ENCODE measurements around the gene NUBP1.
"Not testable (repeated sequence)": the region's sequence is repeated elsewhere in the genome, so short reads cannot be mapped to it uniquely, and the experiment has no call there.

NUBP1 gene

GRCh38 chr16:10743610-10744369 lies at the start of gene NUBP1:
Gene NUBP1 (plus strand): TSS chr16:10743842. CDS start chr16:10743864, 22 bp downstream.
- peak; percentile 82 for DNase-seq

- no peak for DNase-seq
Observed at GRCh38 chr16:10693889-10694288, 49.8 kb upstream of the NUBP1 start.

GRCh38 chr16:10694306-10694705 lies 49.3 kb upstream of the NUBP1 start:
- DNase-seq: no peak

GRCh38 chr16:10694830-10695229 lies 48.8 kb upstream of the NUBP1 start, which contains the start of gene TEKT5:
Gene TEKT5 (minus strand): TSS chr16:10694930. CDS start chr16:10694873, 57 bp downstream.
- DNase-seq: no peak

GRCh38 chr16:10699756-10700155 lies 43.9 kb upstream of the NUBP1 start:
- DNase-seq: no peak

GRCh38 chr16:10708969-10709368 lies 34.7 kb upstream of the NUBP1 start:
- no peak for DNase-seq

GRCh38 chr16:10728003-10728887 lies 15.4 kb upstream of the NUBP1 start:
- DNase-seq: no peak

GRCh38 chr16:10729104-10730048 lies 14.3 kb upstream of the NUBP1 start:
- peak; percentile 28 for DNase-seq

GRCh38 chr16:10731790-10732189 lies 11.9 kb upstream of the NUBP1 start:
- no peak for DNase-seq

GRCh38 chr16:10737068-10737625 lies 6.5 kb upstream of the NUBP1 start:
- peak; percentile 74 for DNase-seq

- no peak for DNase-seq
Observed at GRCh38 chr16:10738231-10739077, 5.2 kb upstream of the NUBP1 start.

- no peak for DNase-seq
Observed at GRCh38 chr16:10740000-10740844, 3.4 kb upstream of the NUBP1 start.

- no peak for DNase-seq
Observed at GRCh38 chr16:10740845-10741208, 2.8 kb upstream of the NUBP1 start.

GRCh38 chr16:10741249-10741648 lies 2.4 kb upstream of the NUBP1 start:
- not testable (repeated sequence) for DNase-seq

GRCh38 chr16:10741844-10742243 lies 1.8 kb upstream of the NUBP1 start:
- DNase-seq: no peak

GRCh38 chr16:10743227-10743609 lies 424 bp upstream of the NUBP1 start:
- no peak for DNase-seq

GRCh38 chr16:10744370-10745030 lies 858 bp downstream of the NUBP1 start:
- DNase-seq: no peak

GRCh38 chr16:10745841-10746240 lies 2.2 kb downstream of the NUBP1 start:
- no peak for DNase-seq

GRCh38 chr16:10750793-10751192 lies 7.2 kb downstream of the NUBP1 start:
- DNase-seq: no peak

GRCh38 chr16:10751291-10751697 lies 7.7 kb downstream of the NUBP1 start:
- DNase-seq: no peak

All from NCI-H510A treated with DMSO at 0.1 percent for 48 hours (cell line).